Smooth muscle cell (in vitro differentiated cells): ENCODE measurements around the gene ATP6V0D1. TPM values are rescaled to one million over a fixed set of nuclear protein-coding genes. Genes with fewer than 3 reads are reported as not detected.

Experiments
- DNase-seq: peaks from one replicate; lab custom pipeline; 2025; ENCODE audit not compliant: unreplicated experiment; lab: John Stamatoyannopoulos, UW
- H2AFZ ChIP-seq: fragments of 200-600 bp; sonication (generic); 2 replicates; pipeline ENCODE4 v1.6.0; 2016; ENCODE audit warnings: antibody characterized with exemption, low read depth, mild to moderate bottlenecking
- H3F3A ChIP-seq: fragments of 200-600 bp; sonication (generic); 2 replicates; pipeline ENCODE4 v1.6.0; 2017; ENCODE audit warnings: antibody characterized with exemption, low read depth
- H3K27ac ChIP-seq: fragments of 200-600 bp; sonication (generic); 2 replicates; pipeline ENCODE4 v1.5.1; 2016; ENCODE audit warnings: low read depth, mild to moderate bottlenecking
- H3K27me3 ChIP-seq: fragments of 200-600 bp; sonication (generic); 2 replicates; pipeline ENCODE4 v1.6.1; 2016; ENCODE audit warnings: low read depth, mild to moderate bottlenecking
- H3K36me3 ChIP-seq: fragments of 200-600 bp; sonication (generic); 2 replicates; pipeline ENCODE4 v1.5.1; 2016; ENCODE audit warnings: low read depth
- H3K4me1 ChIP-seq: fragments of 200-600 bp; sonication (generic); 2 replicates; pipeline ENCODE4 v1.5.1; 2016; ENCODE audit warnings: low read depth
- H3K4me2 ChIP-seq: fragments of 200-600 bp; sonication (generic); 2 replicates; pipeline ENCODE4 v1.6.0; 2016; ENCODE audit warnings: mild to moderate bottlenecking
- H3K4me3 ChIP-seq: fragments of 200-600 bp; sonication (generic); 2 replicates; pipeline ENCODE4 v1.5.1; 2016; ENCODE audit warnings: mild to moderate bottlenecking
- H3K79me2 ChIP-seq: fragments of 200-600 bp; sonication (generic); 2 replicates; pipeline ENCODE4 v1.6.0; 2016; ENCODE audit warnings: low read depth, mild to moderate bottlenecking
- H3K9ac ChIP-seq: fragments of 200-600 bp; sonication (generic); 2 replicates; pipeline ENCODE4 v1.6.0; 2016; ENCODE audit warnings: low read depth
- H3K9me3 ChIP-seq: fragments of 200-600 bp; sonication (generic); replicated peaks from 2 replicates; pipeline ENCODE4 v1.5.1; 2016; ENCODE audit warnings: low read depth
- H4K20me1 ChIP-seq: fragments of 200-600 bp; sonication (generic); 2 replicates; pipeline ENCODE4 v1.6.0; 2016; ENCODE audit warnings: low read depth
- CTCF ChIP-seq: fragments of 200-600 bp; sonication (generic); IDR thresholded peaks from 2 replicates; pipeline ENCODE4 v1.5.1; 2017; ENCODE audit warnings: borderline replicate concordance, mild to moderate bottlenecking, antibody characterized with exemption; ENCODE audit not compliant: insufficient read depth, poor library complexity, severe bottlenecking
- WGBS: methylation state at CpG from one replicate; pipeline ENCODE4 v1.1.7; 2016; ENCODE audit warnings: low lambda C conversion rate; 5-methylcytosine and 5-hydroxymethylcytosine counted together
- polyA plus RNA-seq: library from polyadenylated mRNA; unstranded; fragments of >200 nt; fragmentation: Nextera tagmentation; extraction: Ambion mirVana; gene quantifications from 2 replicates; pipeline ENCODE4 v1.2.1, GENCODE V29; 2016
- total RNA-seq: library from RNA; depleted of rRNA; stranded (reverse); fragments of >200 nt; gene quantifications from 2 replicates; pipeline ENCODE4 v1.2.3, GENCODE V29; 2014

Gene ATP6V0D1
- total and polyA plus RNA-seq, 2 experiments from 2014 or later: 96.8 to 114 TPM

GRCh38 chr16:67393788-67394154 lies 87.2 kb downstream of the ATP6V0D1 start:
- Histone ChIP-seq H3K9me3 (no peaks in the 10 kb centered on the region), H4K20me1 (no peaks in the 10 kb centered on the region), H3K79me2 (no peaks in the 10 kb centered on the region), H2AFZ (peak overlapping the region; percentile 57), H3K4me2 (peak overlapping the region; percentile 88), H3F3A (no peaks in the 10 kb centered on the region), H3K4me3 (peak overlapping the region; percentile 41), H3K36me3 (no peaks in the 10 kb centered on the region), H3K9ac (peak overlapping the region; percentile 71), H3K4me1 (peaks cover 25% of the 10 kb centered on the region), H3K27ac (peak overlapping the region; percentile 11), H3K27me3 (peaks cover 13% of the 10 kb centered on the region)
- no peak for TF ChIP-seq CTCF
- 14% methylated on average over 11 of the region's 20 CpGs for WGBS
- DNase-seq: no peak

GRCh38 chr16:67393111-67393787 lies 87.7 kb downstream of the ATP6V0D1 start, which contains the start of gene TPPP3:
Gene TPPP3, minus strand, starts transcription at chr16:67393498. Its CDS starts 2,387 bp downstream, at chr16:67391111.
- WGBS: 11% methylated on average over 31 of the region's 56 CpGs
- Histone ChIP-seq H3K4me3 (peak within 1 kb of the TSS; percentile 41), H3K27me3 (peaks cover 13% of the 10 kb centered on the region), H3K9me3 (no peaks in the 10 kb centered on the region), H3K4me1 (peaks cover 25% of the 10 kb centered on the region), H3K4me2 (peak within 1 kb of the TSS; percentile 88), H3K9ac (peak within 1 kb of the TSS; percentile 71), H3K27ac (peak within 1 kb of the TSS; percentile 11), H3F3A (no peaks in the 10 kb centered on the region), H4K20me1 (no peaks in the 10 kb centered on the region), H2AFZ (peak within 1 kb of the TSS; percentile 57), H3K79me2 (no peaks in the 10 kb centered on the region), H3K36me3 (no peaks in the 10 kb centered on the region)
- peak; percentile 76 for DNase-seq
- peak; percentile 46 for TF ChIP-seq CTCF

GRCh38 chr16:67392301-67393059 lies 88.5 kb downstream of the ATP6V0D1 start:
- Histone ChIP-seq H4K20me1 (no peaks in the 10 kb centered on the region), H3K4me3 (peak overlapping the region; percentile 41), H3K9ac (peak overlapping the region; percentile 34), H3K4me2 (peak overlapping the region; percentile 88), H3K27me3 (peaks cover 15% of the 10 kb centered on the region), H3K4me1 (peaks cover 25% of the 10 kb centered on the region), H3K79me2 (no peaks in the 10 kb centered on the region), H3K36me3 (no peaks in the 10 kb centered on the region), H2AFZ (no peak overlapping the region), H3K27ac (no peak overlapping the region), H3F3A (no peaks in the 10 kb centered on the region), H3K9me3 (no peaks in the 10 kb centered on the region)
- DNase-seq: no peak
- no peak for TF ChIP-seq CTCF
- WGBS: 88% methylated on average over 17 of the region's 18 CpGs
